Fibroblast of skin of right biceps (primary cell): ENCODE measurements around the gene COL23A1.
A peak's percentile ranks its signal among the peaks of the same experiment; 100 is the strongest.

Experiments used
- DNase-seq: peaks from one replicate; pipeline ENCODE4 v3.0.0-alpha.2; 2013

Gene COL23A1

GRCh38 chr5:178368716-178369300, 221.4 kb downstream of the COL23A1 start:
- no peak for DNase-seq

GRCh38 chr5:178368274-178368673, 221.9 kb downstream of the COL23A1 start:
- DNase-seq, result peak; percentile 66

GRCh38 chr5:178367736-178368120, 222.5 kb downstream of the COL23A1 start:
- no peak for DNase-seq

GRCh38 chr5:178366998-178367735, 223.0 kb downstream of the COL23A1 start:
- DNase-seq, result no peak

- no peak for DNase-seq
Observed at GRCh38 chr5:178365501-178366440, 224.4 kb downstream of the COL23A1 start.

- DNase-seq, result no peak
Observed at GRCh38 chr5:178364326-178364675, 225.9 kb downstream of the COL23A1 start.

GRCh38 chr5:178363501-178364325, 226.5 kb downstream of the COL23A1 start:
- DNase-seq, result no peak

GRCh38 chr5:178361657-178362445, 228.3 kb downstream of the COL23A1 start:
- peak; percentile 81 for DNase-seq

GRCh38 chr5:178360926-178361235, 229.3 kb downstream of the COL23A1 start:
- no peak for DNase-seq

GRCh38 chr5:178360222-178360925, 229.8 kb downstream of the COL23A1 start:
- peak; percentile 67 for DNase-seq

GRCh38 chr5:178359738-178360137, 230.5 kb downstream of the COL23A1 start:
- no peak for DNase-seq

- no peak for DNase-seq
Observed at GRCh38 chr5:178357678-178358077, 232.5 kb downstream of the COL23A1 start.

GRCh38 chr5:178357121-178357521, 233.1 kb downstream of the COL23A1 start:
- no peak for DNase-seq

- DNase-seq, result peak; percentile 52
Observed at GRCh38 chr5:178356431-178356872, 233.7 kb downstream of the COL23A1 start.

GRCh38 chr5:178355671-178356070, 234.5 kb downstream of the COL23A1 start:
- DNase-seq, result no peak

- peak; percentile 47 for DNase-seq
Observed at GRCh38 chr5:178353461-178353860, 236.7 kb downstream of the COL23A1 start.

- no peak for DNase-seq
Observed at GRCh38 chr5:178352035-178352349, 238.2 kb downstream of the COL23A1 start.

GRCh38 chr5:178351221-178352034, 238.8 kb downstream of the COL23A1 start:
- DNase-seq, result no peak

GRCh38 chr5:178350361-178351220, 239.6 kb downstream of the COL23A1 start:
- DNase-seq, result peak; percentile 32
